ENCODE data around the gene ADGRF4. TPM values are rescaled to one million over a fixed set of nuclear protein-coding genes. Genes with fewer than 3 reads are reported as not detected.

Gene ADGRF4
- total and polyA plus RNA-seq, 2 of the 8 experiments (the other 6 are each of a cell fraction or from before 2014, with no cell fraction given): 0.02 TPM; not detected in 1

DNA sequence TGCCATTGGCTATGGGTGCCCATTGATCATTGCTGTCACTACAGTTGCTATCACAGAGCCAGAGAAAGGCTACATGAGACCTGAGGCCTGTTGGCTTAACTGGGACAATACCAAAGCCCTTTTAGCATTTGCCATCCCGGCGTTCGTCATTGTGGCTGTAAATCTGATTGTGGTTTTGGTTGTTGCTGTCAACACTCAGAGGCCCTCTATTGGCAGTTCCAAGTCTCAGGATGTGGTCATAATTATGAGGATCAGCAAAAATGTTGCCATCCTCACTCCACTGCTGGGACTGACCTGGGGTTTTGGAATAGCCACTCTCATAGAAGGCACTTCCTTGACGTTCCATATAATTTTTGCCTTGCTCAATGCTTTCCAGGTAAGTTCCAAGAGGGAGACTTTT, 16.4 kb downstream of the ADGRF4 start:
- no peak overlapping the region for H3K23ac ChIP-seq (ENCODE audit: insufficient read length)
- 92% methylated on average over 4 of the region's 4 CpGs; no CpG with 5 or more reads in 1 of the 2 experiments for WGBS, 2 experiments (ENCODE audit: extremely low coverage in 1 of 2, insufficient coverage in 1 of 2, insufficient read length in 1 of 2, insufficient replicate concordance in 2 of 2, low coverage in 1 of 2, low lambda C conversion rate in 2 of 2, missing lambda C conversion rate in 1 of 2)

More for the DNA sequence above, 16.4 kb downstream of the ADGRF4 start:
- H3K79me1 ChIP-seq (ENCODE audit: low read depth, low read length): no peaks in the 10 kb centered on the region
- H3K56ac ChIP-seq (replicated peaks; ENCODE audit: insufficient read length, low read depth, low read length): no peak overlapping the region
- no peak overlapping the region for H3K4ac ChIP-seq (replicated peaks; ENCODE audit: insufficient read length, low read depth, low read length)
- POLR2A ChIA-PET (ENCODE audit: partially characterized antibody): no interaction called here
- DNase-seq (ENCODE audit: low read depth in 1 of 2, low spot score in 2 of 2) (no peak), FAIRE-seq (no peak)
- no peaks in the 10 kb centered on the region for H3K79me2 ChIP-seq (ENCODE audit: control insufficient read depth in 1 of 2, insufficient read depth in 2 of 2, low read length in 2 of 2)
- no peak overlapping the region for H2AFZ ChIP-seq (ENCODE audit: low read length)
- no peak overlapping the region for H2BK120ac ChIP-seq (replicated peaks; ENCODE audit: low read depth, low read length)
- H2BK15ac ChIP-seq (ENCODE audit: low read length): no peak overlapping the region
- H3K23me2 ChIP-seq (ENCODE audit: low read depth, low read length): no peaks in the 10 kb centered on the region
- CTCF ChIA-PET (ENCODE audit: partially characterized antibody): no interaction called here
- H2AK5ac ChIP-seq (ENCODE audit: low read depth, low read length): no peak overlapping the region
- no peak overlapping the region for H2BK20ac ChIP-seq (ENCODE audit: low read length)
- no peaks in the 10 kb centered on the region for H3K27me3 ChIP-seq (replicated peaks in 1 of 4; ENCODE audit: control insufficient read depth in 3 of 4, extremely low read depth in 1 of 4, insufficient read depth in 3 of 4, low read length in 3 of 4)
- no peak overlapping the region for H3K14ac ChIP-seq (ENCODE audit: insufficient read length)
- H4K8ac ChIP-seq (ENCODE audit: extremely low read depth, insufficient read depth, low read length): no peak overlapping the region
- no peak overlapping the region for H2BK5ac ChIP-seq (ENCODE audit: low read depth, low read length)
- no peaks in the 10 kb centered on the region for H3K4me1 ChIP-seq (replicated peaks in 1 of 4; ENCODE audit: control insufficient read depth in 3 of 4, insufficient read depth in 4 of 4, low read length in 3 of 4)
- no peaks in the 10 kb centered on the region for H4K20me1 ChIP-seq (replicated peaks in 1 of 2; ENCODE audit: control insufficient read depth in 1 of 2, insufficient read depth in 2 of 2, low read length in 2 of 2)
- H3K4me2 ChIP-seq (ENCODE audit: insufficient read depth in 1 of 2, low read depth in 2 of 2, low read length in 2 of 2): no peak overlapping the region
- no peak overlapping the region for H4K5ac ChIP-seq (ENCODE audit: insufficient read length, low read depth, low read length)
- H4K91ac ChIP-seq (replicated peaks; ENCODE audit: insufficient read length, low read length): no peak overlapping the region
- no peak overlapping the region for H3K18ac ChIP-seq (ENCODE audit: extremely low read depth, low read length)
- H3K36me3 ChIP-seq (ENCODE audit: control insufficient read depth in 2 of 4, insufficient read depth in 4 of 4, low read length in 3 of 4): no peaks in the 10 kb centered on the region
- H3K4me3 ChIP-seq (ENCODE audit: extremely low read depth in 1 of 4, insufficient read depth in 2 of 4, low read depth in 3 of 4, low read length in 4 of 4): no peak overlapping the region
- no peak overlapping the region for H3K9ac ChIP-seq (replicated peaks in 1 of 4; ENCODE audit: extremely low read depth in 1 of 4, low read depth in 3 of 4, low read length in 3 of 4)
- no peak overlapping the region for H3K27ac ChIP-seq (ENCODE audit: low read depth, low read length)
- TF ChIP-seq, protein P1, sequence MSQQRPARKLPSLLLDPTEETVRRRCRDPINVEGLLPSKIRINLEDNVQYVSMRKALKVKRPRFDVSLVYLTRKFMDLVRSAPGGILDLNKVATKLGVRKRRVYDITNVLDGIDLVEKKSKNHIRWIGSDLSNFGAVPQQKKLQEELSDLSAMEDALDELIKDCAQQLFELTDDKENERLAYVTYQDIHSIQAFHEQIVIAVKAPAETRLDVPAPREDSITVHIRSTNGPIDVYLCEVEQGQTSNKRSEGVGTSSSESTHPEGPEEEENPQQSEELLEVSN (IDR thresholded peaks at IDR 0.05): no peak
- no peak for TF ChIP-seq RFX5 (IDR thresholded peaks at IDR 0.05; ENCODE audit: borderline replicate concordance, low read depth, low read length)
- no peak for TF ChIP-seq SP1 (IDR thresholded peaks at IDR 0.05; ENCODE audit: low read depth, low read length)
- H2BK12ac ChIP-seq (ENCODE audit: low read depth, low read length): no peak overlapping the region
- peaks cover 0 to 3% of the 10 kb centered on the region in 2 experiments; a peak in 1 of 4 replicates for H3K9me3 ChIP-seq (ENCODE audit: insufficient read depth in 2 of 2, low read depth in 1 of 2, low read length in 1 of 2)

Data from H1 (cell line).